A549 (cell line): ENCODE measurements around the gene HLA-DQB2. TPM values are rescaled to one million over a fixed set of nuclear protein-coding genes. Genes with fewer than 3 reads are reported as not detected.

Experiments used
- ATAC-seq, 2 experiments: fragments of 200-7000 bp in 1 of 2; fragments of >200 bp in 1 of 2; cut with Nextera tagmentation in 1 of 2; cut with Tn5 transposase in 1 of 2; 3 replicates each; pipeline versions ENCODE4 v1.8.0 to v1.9.1; 2018 to 2020; ENCODE audit warnings: mild to moderate bottlenecking in 1 of 2, moderate library complexity in 1 of 2
- CTCF ChIA-PET: fragments of 300-600 bp; sonication (Branson Sonifier 250); formaldehyde crosslinking; extraction: SDS; loops from one replicate; lab custom pipeline; 2021; ENCODE audit warnings: antibody characterized with exemption, inconsistent platforms; lab: Yijun Ruan, JAX
- POLR2A ChIA-PET: fragments of 350-600 bp; formaldehyde crosslinking; extraction: SDS; loops from one replicate; lab custom pipeline; 2021; ENCODE audit warnings: antibody characterized with exemption, inconsistent platforms; lab: Yijun Ruan, JAX
- DNase-seq, 2 experiments: peaks; one replicate each; pipeline versions ENCODE4 v3.0.0 to v3.0.0-alpha.2; 2011 to 2016; ENCODE audit warnings: low read depth in 1 of 2, low spot score in 1 of 2
- FAIRE-seq: peaks from 2 replicates; lab custom pipeline; 2011; peaks lifted over from hg19 to GRCh38; lab: Jason Lieb, UNC
- H3K27ac ChIP-seq, 2 experiments: fragments of >200 bp; sonication (Bioruptor Twin); formaldehyde crosslinking; 3 replicates each; pipeline ENCODE4 v1.5.1; 2016 to 2017
- H3K4me1 ChIP-seq: fragments of >200 bp; sonication (Bioruptor Twin); formaldehyde crosslinking; 3 replicates; pipeline ENCODE4 v1.6.1; 2016
- H3K4me2 ChIP-seq: fragments of >200 bp; sonication (Bioruptor Twin); formaldehyde crosslinking; 3 replicates; pipeline ENCODE4 v1.6.1; 2016
- H3K4me3 ChIP-seq: fragments of >200 bp; sonication (Bioruptor Twin); formaldehyde crosslinking; 3 replicates; pipeline ENCODE4 v1.5.1; 2016
- H3K9me3 ChIP-seq: fragments of >200 bp; sonication (Bioruptor Twin); formaldehyde crosslinking; 3 replicates; pipeline ENCODE4 v1.6.1; 2016
- BCL3 ChIP-seq: fragments of >200 bp; sonication (Bioruptor Twin); formaldehyde crosslinking; IDR thresholded peaks from 3 replicates; pipeline ENCODE4 v1.6.1; 2016
- CBX2 ChIP-seq: fragments of 200-600 bp; sonication (generic); IDR thresholded peaks from 2 replicates; pipeline ENCODE4 v1.6.1; 2016; ENCODE audit warnings: low read depth, mild to moderate bottlenecking, borderline replicate concordance
- CTCF ChIP-seq: fragments of >200 bp; sonication (Bioruptor Twin); formaldehyde crosslinking; IDR thresholded peaks from 3 replicates; pipeline ENCODE4 v1.5.1; 2016
- ELK1 ChIP-seq: fragments of 150-350 bp; IDR thresholded peaks from 2 replicates; pipeline ENCODE4 v1.6.1; 2014; ENCODE audit warnings: low read depth, mild to moderate bottlenecking, low read length
- HEYL ChIP-seq: fragments of 250-450 bp; sonication (Bioruptor Pico); IDR thresholded peaks from 2 replicates; pipeline ENCODE4 v1.8.0; 2021; ENCODE audit warnings: mild to moderate bottlenecking, moderate library complexity
- HMGXB4 ChIP-seq: fragments of 250-450 bp; sonication (Bioruptor Pico); IDR thresholded peaks from 2 replicates; pipeline ENCODE4 v1.5.0; 2021; ENCODE audit warnings: mild to moderate bottlenecking, moderate library complexity, borderline replicate concordance
- HOXA7 ChIP-seq: fragments of 250-450 bp; sonication (Bioruptor Pico); IDR thresholded peaks from 2 replicates; pipeline ENCODE4 v1.5.0; 2020; ENCODE audit warnings: mild to moderate bottlenecking, moderate library complexity
- JUN ChIP-seq, 2 experiments: fragments of >200 bp; sonication (Bioruptor Twin); formaldehyde crosslinking; IDR thresholded peaks; 2 replicates in 1 of 2; 3 replicates in 1 of 2; pipeline ENCODE4 v1.6.1; 2016 to 2017
- JUNB ChIP-seq: fragments of >200 bp; sonication (Bioruptor Twin); formaldehyde crosslinking; IDR thresholded peaks from 2 replicates; pipeline ENCODE4 v1.6.1; 2016
- KDM5A ChIP-seq: fragments of 200-600 bp; sonication (generic); IDR thresholded peaks from 2 replicates; pipeline ENCODE4 v1.6.1; 2016; ENCODE audit warnings: antibody characterized with exemption, mild to moderate bottlenecking
- NPAS2 ChIP-seq: fragments of 250-450 bp; sonication (Bioruptor Pico); IDR thresholded peaks from 2 replicates; pipeline ENCODE4 v1.8.0; 2022; ENCODE audit warnings: mild to moderate bottlenecking, moderate library complexity, borderline replicate concordance
- REST ChIP-seq: fragments of 200-600 bp; sonication (generic); IDR thresholded peaks from 2 replicates; pipeline ENCODE4 v1.6.1; 2016; ENCODE audit warnings: antibody characterized with exemption, mild to moderate bottlenecking, moderate library complexity
- WGBS: methylation state at CpG from one replicate; pipeline ENCODE4 v1.1.6; 2017; ENCODE audit errors: missing lambda C conversion rate; 5-methylcytosine and 5-hydroxymethylcytosine counted together
- polyA plus RNA-seq, 4 experiments: library from polyadenylated mRNA; depleted of rRNA in 3 of 4; stranded (reverse); fragments of >200 nt; fragmentation: RNase III in 1 of 4; extraction: RNeasy Plus Mini Kit Qiagen cat#74134 plus additional on column Dnase treatment in 1 of 4; gene quantifications; 2 replicates in 3 of 4; 3 replicates in 1 of 4; pipeline ENCODE4 v1.2.3, GENCODE V29; 2011 to 2017

The HLA-DQB2 gene
- polyA plus RNA-seq, 2 of the 4 experiments (the other 2 are of a cell fraction), result not detected

GRCh38 chr6:32774426-32774825 is 11.1 kb upstream of the HLA-DQB2 start:
- Histone ChIP-seq H3K4me3 (no peak overlapping the region), H3K4me2 (no peak overlapping the region), H3K9me3 (no peaks in the 10 kb centered on the region), H3K27ac (no peak overlapping the region), H3K4me1 (no peaks in the 10 kb centered on the region)
- ATAC-seq (no peak), FAIRE-seq (no peak), DNase-seq (no peak)
- no peak for TF ChIP-seq ELK1
- no peak for TF ChIP-seq NPAS2
- CTCF ChIA-PET, result interaction anchor here (0.6 to 1.0 kb wide), 2 partner anchors 10 to 14 kb away, joined by 3 read pairs; no protein-coding TSS in a partner anchor
- WGBS, result 13% methylated on average over 1 of the region's 1 CpG
- POLR2A ChIA-PET, result no interaction called here

- WGBS, result 0% methylated on average over 1 of the region's 1 CpG
- POLR2A ChIA-PET, result no interaction called here
- Histone ChIP-seq H3K27ac (no peak overlapping the region), H3K4me3 (no peak overlapping the region), H3K4me1 (no peaks in the 10 kb centered on the region), H3K9me3 (no peaks in the 10 kb centered on the region), H3K4me2 (no peak overlapping the region)
- CTCF ChIA-PET, result interaction anchor here (0.8 kb wide), 1 partner anchor 181 kb away, joined by 3 read pairs; no protein-coding TSS in a partner anchor
- no peak for DNase-seq
- no peak for ATAC-seq
- FAIRE-seq, result no peak
- TF ChIP-seq HMGXB4 (CRISPR knock-in tag) (no peak), CBX2 (no peak), CTCF (no peak), REST (no peak), KDM5A (no peak), JUNB (no peak), HEYL (CRISPR knock-in tag) (no peak), HOXA7 (CRISPR knock-in tag) (no peak)
Observed at GRCh38 chr6:32772656-32773055, 9.3 kb upstream of the HLA-DQB2 start.

- ATAC-seq, result no peak
- ChIA-PET CTCF (interaction anchor here (0.7 to 1.0 kb wide), 2 partner anchors 10 to 22 kb away, joined by 3 read pairs; no protein-coding TSS in a partner anchor), POLR2A (no interaction called here)
- no peak for FAIRE-seq
- WGBS, result 4% methylated on average over 1 of the region's 1 CpG
- TF ChIP-seq BCL3 (no peak), JUNB (no peak), JUN (IDR thresholded peaks at IDR 0.05) (no peak), HOXA7 (CRISPR knock-in tag) (no peak)
- DNase-seq, result no peak
- Histone ChIP-seq H3K4me1 (no peaks in the 10 kb centered on the region), H3K4me3 (no peak overlapping the region), H3K9me3 (no peaks in the 10 kb centered on the region), H3K27ac (no peak overlapping the region), H3K4me2 (no peak overlapping the region)
Observed at GRCh38 chr6:32764048-32764447, 716 bp upstream of the HLA-DQB2 start.
